T-helper 22 cell (primary cell): Measurements from ENCODE around the gene DLX1.
"Not testable (repeated sequence)": the region's sequence is repeated elsewhere in the genome, so short reads cannot be mapped to it uniquely, and the experiment has no call there.

Source experiments
- DNase-seq: peaks from one replicate; pipeline ENCODE4 v3.0.0-alpha.2; 2020; ENCODE audit warnings: low read depth

Gene DLX1

DNA sequence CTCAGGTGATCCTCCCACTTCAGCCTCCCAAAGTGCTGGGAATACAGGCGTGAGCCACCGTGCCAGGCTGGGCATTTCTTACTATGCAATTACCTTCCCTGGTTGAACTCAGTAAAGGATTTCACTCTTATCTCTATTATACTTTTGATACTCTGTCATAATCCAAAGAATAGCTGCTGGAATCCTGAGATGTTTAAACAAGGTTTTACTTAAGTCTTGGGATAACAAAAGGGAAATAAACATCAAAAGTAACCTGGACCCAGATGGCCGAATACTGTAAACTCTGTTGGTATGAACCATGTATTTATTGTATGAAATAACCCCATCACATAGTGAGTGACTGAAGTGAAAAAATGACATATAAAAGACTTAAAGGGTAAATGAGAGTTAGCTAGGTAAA is 29.3 kb downstream of the DLX1 start:
- no peak for DNase-seq

GRCh38 chr2:172116107-172116506 is 30.8 kb downstream of the DLX1 start:
- DNase-seq, result no peak

GRCh38 chr2:172119089-172119488 is 33.8 kb downstream of the DLX1 start:
- DNase-seq, result no peak

- no peak for DNase-seq
These were observed 34.8 kb downstream of the DLX1 start for GRCh38 chr2:172120118-172120517.

GRCh38 chr2:172128484-172128883 is 43.2 kb downstream of the DLX1 start:
- DNase-seq, result no peak

DNA sequence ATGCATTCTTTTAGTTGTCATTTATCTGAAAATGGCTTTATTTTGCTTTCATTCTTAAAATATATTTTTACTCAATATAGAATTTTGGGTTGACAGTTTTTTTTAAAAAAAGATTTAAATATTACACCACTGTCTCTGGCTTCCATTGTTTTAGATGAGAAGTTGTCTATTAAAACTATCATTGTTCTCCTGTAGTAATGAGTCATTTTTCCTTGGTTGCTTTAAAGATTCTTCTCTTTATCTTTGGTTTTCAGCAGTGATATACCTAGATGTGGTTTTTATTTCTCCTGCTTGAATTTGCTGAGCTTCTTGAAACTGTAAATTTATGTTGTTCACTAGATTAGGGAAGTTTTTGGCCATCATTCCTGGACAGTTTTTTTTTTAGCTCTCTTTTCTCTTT is 44.1 kb downstream of the DLX1 start:
- DNase-seq, result no peak

DNA sequence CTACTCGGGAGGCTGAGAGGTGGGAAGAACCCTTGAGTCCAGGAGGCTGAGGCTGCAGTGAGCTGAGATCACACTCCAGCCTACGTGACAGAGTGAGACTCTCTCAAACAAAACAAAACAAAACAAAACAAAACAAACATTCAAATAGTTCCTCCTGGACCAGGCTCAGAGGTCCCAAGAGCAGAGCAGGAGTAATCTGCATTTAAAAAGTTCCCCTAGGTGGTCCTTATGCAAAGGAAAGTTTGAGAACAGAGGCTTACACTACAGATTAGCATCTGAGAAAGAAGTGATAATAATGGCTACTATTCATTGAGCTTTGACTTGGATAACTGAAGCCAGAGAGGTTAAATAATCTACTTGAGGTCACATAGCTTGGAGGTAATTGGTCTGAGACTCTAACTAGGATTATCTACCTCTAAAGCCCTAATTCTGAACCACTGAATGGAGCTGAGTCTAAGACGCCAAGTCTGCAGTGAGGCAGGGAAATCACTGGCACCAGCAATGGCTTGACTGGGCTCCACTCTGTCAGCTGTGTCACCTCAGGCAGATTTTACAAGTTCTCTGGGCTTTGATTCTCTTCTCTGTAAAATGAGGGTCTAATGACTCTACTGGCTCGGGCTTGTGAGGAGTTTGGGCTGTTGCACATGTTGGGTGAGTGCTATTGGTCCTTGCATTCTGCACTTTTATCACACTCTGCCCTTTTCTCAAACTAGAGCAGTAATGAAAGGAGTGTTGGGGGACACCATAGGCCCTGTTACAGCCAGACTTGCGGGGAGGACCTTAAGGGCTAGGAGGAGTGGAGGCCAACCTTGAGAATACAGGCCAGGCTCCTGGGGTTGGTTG is 46.6 kb downstream of the DLX1 start:
- DNase-seq, result no peak

DNA sequence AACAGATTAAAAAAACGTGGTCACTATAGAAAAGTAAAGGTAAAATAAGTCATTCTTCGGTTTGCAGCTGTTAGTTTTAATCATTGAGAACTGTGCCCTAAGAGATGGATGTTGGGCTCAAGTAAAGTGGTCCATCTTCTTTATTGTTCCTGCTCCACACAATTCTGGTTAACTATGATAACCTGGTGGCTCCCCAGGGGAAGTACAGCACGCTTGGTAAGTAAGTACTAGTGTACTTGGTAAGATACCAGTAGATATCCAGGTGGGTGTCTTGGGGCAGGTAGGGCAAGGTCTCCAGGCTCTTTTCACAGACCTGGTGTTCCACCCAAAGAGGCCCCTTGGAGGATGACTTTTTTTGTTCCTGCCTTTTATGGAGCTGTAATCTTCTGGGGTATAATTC is 49.0 kb downstream of the DLX1 start:
- DNase-seq, result no peak

GRCh38 chr2:172135446-172135845 is 50.1 kb downstream of the DLX1 start:
- no peak for DNase-seq

DNA sequence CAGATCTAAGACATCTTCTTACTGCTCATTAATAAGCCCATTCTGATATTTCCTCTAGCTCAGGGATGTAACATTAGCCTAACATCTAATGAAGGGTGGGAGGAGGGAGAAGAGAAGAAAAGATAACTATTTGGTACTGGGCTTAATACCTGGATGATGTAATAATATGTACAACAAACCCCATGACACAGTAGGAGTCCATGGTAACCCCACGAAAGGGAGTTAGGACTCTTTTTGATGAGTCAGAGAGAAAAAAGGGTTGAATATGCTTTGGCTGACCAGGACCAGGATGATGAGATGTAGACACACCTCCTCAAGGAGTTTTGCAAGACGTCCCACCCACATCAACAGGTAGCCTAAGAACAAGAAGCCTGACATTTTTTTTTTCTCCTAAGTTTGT is 51.8 kb downstream of the DLX1 start:
- DNase-seq, result no peak

GRCh38 chr2:172137943-172138342 is 52.6 kb downstream of the DLX1 start:
- DNase-seq, result no peak

DNA sequence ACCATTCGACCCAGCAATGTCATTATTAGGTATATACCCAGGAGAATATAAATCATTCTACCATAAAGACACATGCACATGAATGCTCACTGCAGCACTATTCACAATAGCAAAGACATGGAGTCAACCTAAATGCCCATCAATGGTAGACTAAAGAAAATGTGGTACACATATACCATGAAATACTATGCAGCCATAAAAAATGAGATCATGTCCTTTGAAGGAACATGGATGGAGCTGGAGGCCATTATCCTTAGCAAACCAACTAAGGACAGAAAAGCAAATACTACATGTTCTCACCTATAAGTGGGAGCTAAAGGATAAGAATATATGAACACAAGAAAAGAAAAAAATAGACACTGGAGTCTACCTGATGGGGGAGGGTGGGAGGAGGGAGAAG is 53.4 kb downstream of the DLX1 start:
- not testable (repeated sequence) for DNase-seq
